Hematopoietic multipotent progenitor cell treated with erythropoietin and hydrocortisone succinate and interleukin-3 and kit ligand, for 6 days (in vitro differentiated cells): ENCODE measurements around the gene PEMT.

Source experiments
- DNase-seq: peaks from one replicate; pipeline ENCODE4 v3.0.0-alpha.2; 2015

PEMT gene

GRCh38 chr17:17528696-17529652, 62.5 kb downstream of the PEMT start:
- DNase-seq: no peak

DNA sequence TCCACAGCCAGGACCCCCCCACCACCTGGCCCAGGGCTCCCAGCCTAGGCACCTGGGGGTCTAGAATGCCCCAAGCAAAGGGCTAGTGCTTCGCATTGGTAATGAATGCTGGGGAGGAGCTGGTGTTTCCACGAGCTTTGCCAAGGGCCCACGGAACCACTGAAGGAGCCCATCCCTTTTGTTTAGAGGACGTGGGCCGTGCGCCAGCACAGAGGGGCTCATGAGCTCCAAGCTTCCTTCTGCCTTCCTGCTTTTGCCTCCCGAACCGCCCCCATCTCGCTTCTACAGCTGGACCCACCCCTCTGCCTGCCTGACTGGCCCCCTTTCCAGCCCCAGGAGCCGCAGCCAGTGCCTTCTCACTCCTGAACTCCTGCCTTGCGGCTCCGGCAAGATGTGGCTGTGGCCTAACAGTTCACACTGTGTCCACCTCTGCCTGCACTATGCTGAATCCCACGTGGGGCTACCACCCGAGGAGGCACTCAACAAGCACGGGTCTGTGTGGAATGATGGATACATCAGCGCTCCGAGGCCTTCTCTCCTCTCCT, 63.5 kb downstream of the PEMT start:
- no peak for DNase-seq

- DNase-seq: no peak
These were observed 64.0 kb downstream of the PEMT start for GRCh38 chr17:17527534-17527933.

DNA sequence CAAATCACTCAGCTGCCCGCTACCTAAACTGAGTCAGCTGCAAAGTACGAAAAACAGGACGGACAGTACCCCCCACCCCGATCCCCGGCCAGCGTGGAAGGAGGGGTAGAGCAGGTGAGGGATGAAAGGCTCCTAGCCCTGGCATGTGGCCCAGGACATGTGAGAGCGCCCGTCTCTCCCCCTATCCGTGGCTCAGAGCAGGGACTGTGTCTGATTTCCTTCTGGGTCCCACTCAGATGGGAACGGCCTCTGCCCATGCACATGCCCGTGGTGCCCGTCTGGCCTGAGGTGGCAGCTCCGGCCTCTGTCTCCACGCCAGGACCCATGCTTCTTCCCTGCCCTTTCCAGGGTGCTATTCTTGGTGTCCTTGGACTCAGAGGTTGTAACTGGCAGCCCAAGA, 65.1 kb downstream of the PEMT start:
- no peak for DNase-seq

GRCh38 chr17:17525956-17526355, 65.6 kb downstream of the PEMT start:
- DNase-seq: no peak

GRCh38 chr17:17525311-17525710, 66.2 kb downstream of the PEMT start:
- no peak for DNase-seq

- DNase-seq: no peak
These were observed 67.6 kb downstream of the PEMT start for GRCh38 chr17:17523731-17524490.

DNA sequence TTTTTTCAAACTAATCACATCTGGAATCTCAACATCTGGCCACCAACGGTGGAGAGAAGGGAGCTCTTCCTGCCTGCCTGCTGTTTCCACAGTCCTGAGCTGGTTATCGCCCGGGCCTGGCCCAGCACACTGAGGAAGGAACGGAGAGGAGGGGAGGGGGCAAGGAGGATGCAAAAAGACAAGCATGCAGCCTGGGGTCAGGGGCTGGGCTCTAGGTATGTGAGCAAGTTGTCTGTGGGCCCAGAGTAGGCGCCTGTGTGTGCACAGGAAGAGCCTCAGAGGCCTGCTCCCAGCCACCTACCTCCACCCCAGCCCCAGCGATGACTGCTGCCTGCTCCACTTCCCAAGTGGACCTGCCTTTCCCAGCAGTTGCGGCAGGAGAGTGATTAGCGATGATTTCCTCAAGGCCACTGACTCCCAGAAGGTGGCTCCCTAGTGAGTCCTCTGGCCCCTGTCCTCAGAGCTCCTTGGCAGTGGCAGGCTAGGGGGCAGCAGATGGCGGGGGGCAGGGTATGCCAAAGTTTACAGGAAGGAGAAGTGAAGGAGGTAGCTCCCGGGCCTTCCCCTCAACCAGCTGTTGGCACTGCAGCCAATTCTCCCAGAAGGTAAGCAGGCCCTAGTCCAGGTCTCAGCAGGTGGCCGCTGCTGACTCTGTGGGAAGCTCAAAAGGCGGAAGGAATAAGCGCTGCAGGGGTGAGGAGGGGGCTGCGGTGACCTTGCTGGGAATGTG, 68.3 kb downstream of the PEMT start:
- no peak for DNase-seq

DNA sequence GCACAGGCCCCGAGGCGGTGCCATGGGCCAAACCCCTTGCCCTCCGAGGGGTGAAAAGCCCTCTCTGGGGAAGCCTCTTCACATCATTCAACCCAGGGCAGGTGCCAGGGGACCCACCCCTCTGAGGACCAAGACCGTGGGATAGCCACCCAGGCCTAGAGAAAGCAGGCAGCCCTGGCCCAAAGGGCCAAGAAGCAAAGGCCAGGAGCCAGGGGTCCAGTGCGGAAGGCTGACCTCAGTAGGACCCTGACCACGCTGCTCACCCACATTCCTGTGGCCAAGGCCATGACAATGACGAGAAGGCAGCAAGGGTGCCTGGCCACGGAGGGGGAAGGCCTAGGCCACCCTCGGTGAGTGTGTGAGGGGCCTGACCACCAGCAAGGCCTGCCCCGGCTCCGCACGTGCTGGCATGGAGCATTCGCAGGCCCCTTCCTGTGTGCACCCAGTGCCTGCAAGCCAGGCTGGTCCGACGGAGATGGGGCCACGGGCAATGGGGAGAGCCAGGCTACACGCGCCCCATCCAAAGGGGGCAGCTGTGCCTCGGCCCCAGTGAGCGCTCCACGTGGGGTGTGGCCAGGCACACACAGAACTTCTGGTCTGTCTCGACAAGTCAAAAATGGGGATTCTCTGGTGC, 70.8 kb downstream of the PEMT start:
- DNase-seq: no peak

- DNase-seq: no peak
These were observed 71.6 kb downstream of the PEMT start for GRCh38 chr17:17519886-17520285.

DNA sequence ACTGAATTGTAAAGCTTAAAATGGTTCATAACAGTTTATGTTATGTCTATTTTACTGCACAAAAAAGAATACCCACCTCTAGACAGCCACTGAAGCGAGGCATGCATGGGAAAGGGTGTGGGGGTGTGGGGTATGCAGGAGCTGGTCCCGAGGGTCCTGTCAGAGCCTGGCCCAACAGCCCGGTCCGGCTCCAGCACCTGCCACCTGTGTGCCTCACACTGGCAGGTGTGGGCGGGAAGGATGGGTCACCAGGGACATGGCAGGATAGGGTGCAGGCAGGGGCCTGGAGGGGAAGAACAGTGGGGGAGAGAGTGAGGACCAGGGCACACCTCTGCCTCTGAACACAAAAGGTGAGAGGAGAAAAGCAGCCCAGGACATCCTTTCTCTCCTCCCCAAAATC, 72.6 kb downstream of the PEMT start:
- DNase-seq: no peak

DNA sequence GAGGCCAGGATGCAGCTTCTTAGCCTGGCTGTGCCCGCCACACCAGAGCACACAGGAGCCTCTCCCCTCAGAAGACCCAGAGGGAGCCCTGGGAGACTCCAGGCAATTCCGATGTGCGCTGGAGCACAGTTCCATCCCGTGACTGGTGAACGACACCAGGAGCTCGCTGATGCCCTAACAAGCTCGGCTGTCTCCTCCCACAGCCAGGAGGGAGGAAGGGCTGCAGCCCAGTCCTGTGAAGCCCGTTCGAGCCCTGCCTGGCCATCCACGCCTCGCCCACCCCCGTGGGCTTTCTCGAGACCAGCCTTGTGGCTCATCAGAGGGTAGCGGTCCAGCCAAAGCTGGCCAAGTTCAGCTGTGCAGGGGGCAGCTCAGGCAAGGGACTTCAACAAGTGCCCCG, 73.5 kb downstream of the PEMT start:
- no peak for DNase-seq

DNA sequence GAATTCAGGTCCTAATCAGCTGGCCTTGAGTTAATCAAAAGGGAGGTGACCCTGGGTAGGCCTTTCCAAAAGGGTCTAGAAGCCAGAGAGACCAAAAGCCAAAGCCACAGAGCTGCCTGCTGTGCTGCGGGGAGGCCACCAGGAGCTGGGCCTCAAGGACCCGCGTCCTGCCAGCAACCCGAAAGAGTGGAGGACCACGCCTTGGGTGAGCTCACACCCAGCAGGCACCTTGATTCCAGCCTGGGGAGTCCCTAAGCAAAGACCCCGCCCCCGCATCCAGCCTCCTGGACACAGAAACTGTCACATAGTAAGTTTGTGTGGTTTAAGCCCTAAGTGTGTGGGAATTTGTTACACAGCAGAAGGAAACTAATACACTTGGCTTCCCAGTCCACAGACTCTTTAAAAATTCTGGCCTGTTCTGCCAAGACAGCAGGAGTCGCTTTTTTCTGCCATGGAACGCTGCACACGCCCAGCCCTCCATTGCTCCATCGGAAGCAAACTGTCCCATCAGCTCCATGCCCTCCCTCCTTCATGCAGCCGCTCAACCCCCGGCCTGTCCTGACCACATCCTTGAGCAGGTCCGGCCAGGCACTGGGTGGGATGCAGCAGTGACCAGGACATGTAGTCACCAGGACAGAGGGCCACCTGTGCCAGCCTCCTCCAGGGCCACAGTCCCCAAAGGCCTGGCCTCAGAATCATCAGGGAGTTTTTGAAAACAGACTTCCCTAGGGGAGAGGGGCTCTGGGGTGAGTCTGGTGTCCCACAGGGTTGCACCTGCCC, 74.4 kb downstream of the PEMT start:
- DNase-seq: no peak

DNA sequence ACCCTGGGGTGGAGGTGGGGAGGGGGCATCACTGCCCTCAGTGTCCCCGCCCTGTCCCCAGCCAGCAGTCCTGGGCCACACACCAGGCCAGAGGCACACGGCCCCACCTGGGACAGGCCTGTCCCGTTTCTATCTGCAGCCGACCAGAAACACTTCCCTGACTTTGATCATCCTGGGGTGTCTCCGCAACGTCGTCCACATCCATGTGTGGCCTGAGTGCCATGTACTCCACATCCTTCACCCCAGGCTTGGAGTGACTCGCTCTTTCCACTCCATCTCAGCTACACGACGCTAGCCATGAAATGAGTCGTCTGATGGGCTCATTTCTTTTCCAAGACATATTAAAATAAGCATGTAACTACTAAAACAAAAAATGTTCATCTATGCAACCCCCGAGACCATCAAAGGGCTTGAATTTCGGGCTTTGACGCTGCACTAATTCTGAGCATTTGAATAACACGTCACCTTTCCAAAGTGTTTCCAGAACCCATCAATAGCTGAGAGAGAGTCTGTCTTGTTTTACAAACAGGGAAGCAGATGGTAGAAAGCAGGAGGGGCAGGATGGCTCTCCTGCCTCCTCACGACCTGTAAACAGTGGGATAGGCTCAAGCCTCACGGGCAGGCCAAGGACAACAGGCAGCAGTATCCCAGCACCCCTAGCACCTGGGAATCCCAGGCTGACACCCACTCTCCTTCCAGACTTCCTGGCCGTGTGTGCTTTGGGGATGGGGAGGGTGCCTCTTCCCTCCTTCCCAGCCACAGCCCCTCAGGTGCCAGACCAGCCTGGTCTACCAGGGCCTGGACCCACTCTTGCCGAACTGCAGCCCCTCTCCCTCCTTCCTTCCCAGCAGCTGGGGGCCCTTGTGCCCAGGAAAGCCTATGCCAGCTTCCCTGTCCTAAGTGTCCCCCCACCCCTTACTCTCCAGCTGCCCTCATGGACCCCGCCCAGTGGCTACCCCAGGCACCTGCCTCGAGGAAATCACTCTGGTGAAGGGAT, 75.3 kb downstream of the PEMT start:
- no peak for DNase-seq

DNA sequence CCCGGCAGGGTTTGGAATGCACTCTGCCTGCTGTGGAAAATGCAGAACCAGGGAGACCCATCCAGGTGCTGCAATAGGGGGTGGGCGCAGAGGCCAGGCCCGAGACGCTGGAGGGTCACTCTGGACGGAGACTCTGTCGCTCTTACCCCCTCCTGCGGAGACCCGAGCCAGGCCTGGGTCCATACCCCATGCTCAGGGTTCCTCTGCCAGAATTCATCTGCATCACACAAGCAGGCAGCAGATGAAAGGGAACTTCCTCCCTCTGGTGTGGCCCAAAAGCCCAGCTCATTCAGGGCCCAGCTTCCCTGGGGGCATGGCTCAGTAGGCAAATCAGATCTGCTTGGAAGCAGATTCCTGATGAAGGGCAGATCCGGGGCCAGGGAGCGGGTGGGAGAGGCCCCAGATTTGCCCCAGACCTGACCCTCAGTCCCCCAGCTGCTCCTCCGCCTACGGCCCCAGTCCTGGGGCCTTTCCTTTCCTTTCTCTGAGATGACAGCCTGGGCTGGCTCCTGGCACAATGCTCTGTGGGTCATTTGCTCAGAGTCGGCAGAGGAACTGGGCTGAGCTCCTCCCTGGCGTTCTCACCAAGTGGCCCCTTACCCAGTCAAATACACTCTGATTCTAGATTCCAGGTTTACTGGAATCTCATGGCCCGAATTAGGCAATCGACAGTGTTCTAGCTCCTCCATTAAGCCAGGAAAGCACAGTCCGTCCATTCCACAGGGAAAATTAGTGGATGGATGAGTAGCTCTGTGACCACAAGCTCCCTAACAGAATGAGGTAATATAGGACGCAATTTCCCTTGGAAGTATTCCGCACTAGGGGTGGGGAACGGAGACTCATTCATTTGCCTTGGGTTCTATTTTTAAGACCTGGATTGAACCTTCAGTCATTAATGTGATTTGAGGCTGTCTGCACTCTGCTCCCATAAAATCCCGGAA, 76.2 kb downstream of the PEMT start:
- DNase-seq: no peak

DNA sequence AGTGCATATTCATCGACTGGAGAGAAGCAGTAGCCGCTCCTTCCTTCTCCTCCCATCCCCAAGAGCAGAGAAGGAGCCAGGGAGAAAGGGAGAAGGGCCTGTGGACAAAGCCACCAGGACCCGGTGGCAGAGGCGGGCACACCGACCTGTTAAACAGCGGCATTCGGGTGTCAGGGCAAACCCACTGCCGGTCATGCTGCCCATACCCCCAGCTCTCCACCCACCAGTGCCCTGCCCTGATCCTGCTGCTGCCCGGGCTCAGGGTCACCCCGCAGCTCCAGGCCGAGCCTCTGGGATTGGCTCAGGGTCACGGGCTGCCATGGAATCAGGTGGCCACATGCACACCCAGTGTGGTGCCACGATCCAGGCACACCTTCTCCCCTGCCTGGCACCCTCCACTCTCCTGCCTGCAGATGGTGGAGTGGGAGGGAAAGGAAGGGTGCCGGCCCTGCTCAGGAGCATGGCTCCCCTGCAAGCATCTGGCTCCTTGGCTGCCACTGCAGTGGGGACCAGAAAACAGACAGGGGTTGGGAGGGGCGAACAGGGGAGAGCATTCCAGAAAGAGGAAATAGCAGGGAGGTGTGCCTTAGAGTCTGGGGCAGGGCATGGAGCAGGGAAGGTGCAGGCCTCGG, 77.0 kb downstream of the PEMT start:
- DNase-seq: no peak

- no peak for DNase-seq
These were observed 77.9 kb downstream of the PEMT start for GRCh38 chr17:17513626-17514025.

DNA sequence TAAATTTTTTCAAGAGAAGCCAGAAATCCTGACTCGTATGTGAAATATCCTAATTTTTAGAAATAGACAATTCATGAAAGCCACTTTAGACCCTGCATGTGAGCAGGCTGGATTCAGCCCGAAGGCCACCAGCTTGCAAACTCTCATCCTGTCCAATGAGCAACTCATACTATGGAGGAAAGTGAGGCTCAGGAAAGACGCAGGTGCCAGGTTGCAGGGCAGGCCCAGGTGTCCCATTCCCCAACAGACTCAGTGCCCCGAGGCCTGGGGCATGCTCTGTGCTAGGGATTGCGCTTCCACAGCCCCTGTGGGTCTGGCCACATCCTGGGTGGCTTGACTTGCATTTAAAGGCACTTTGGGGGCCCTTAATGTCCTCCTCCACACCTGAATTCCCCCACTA, 78.6 kb downstream of the PEMT start:
- DNase-seq: no peak
